ENCODE data around the gene SCYGR3.

- TF ChIP-seq EP300 (IDR thresholded peaks at IDR 0.05) (no peak), POLR2A (IDR thresholded peaks at IDR 0.05) (no peak), CTCF (IDR thresholded peaks at IDR 0.05) (no peak), POLR2AphosphoS5 (IDR thresholded peaks at IDR 0.05) (no peak)
These were observed 46.5 kb upstream of the SCYGR3 start for GRCh38 chr2:227661025-227661649.

Data from sigmoid colon (tissue), 4 donors.